CD4-positive, alpha-beta T cell (primary cell): ENCODE measurements around the gene ETV3L. TPM values are rescaled to one million over a fixed set of nuclear protein-coding genes. Genes with fewer than 3 reads are reported as not detected.
"Not testable (repeated sequence)": the region's sequence is repeated elsewhere in the genome, so short reads cannot be mapped to it uniquely, and the experiment has no call there.

Experiments used
- ATAC-seq: fragments of 200-7000 bp; cut with Tn5 transposase; one replicate; pipeline ENCODE4 v1.10.0; 2022; ENCODE audit warnings: mild to moderate bottlenecking; ENCODE audit not compliant: poor library complexity
- CTCF ChIA-PET: fragments of 350-600 bp; sonication (Branson Sonifier 250); formaldehyde crosslinking; loops from one replicate; lab custom pipeline; 2021; ENCODE audit warnings: antibody characterized with exemption, inconsistent platforms; lab: Charles Lee
- POLR2A ChIA-PET: fragments of 350-600 bp; sonication (Branson Sonifier 250); formaldehyde crosslinking; loops from one replicate; lab custom pipeline; 2021; ENCODE audit warnings: antibody characterized with exemption, inconsistent platforms; lab: Charles Lee
- DNase-seq, 14 experiments: peaks; one replicate each; pipeline ENCODE4 v3.0.0-alpha.2; 2013 to 2020; ENCODE audit warnings: mixed read lengths in 2 of 14
- H3K27ac ChIP-seq, 2 donors: one replicate each; pipeline versions ENCODE4 v1.5.1 to v1.7.0; 2013; ENCODE audit warnings: low read length in 2 of 2, low read depth in 1 of 2, mild to moderate bottlenecking in 1 of 2
- H3K27me3 ChIP-seq, 2 experiments: 1 replicate in 1 of 2; 2 replicates in 1 of 2; pipeline versions ENCODE4 v1.6.1 to v1.7.0; 2013; ENCODE audit warnings: low read length in 2 of 2, control low read depth in 1 of 2, mild to moderate bottlenecking in 1 of 2, moderate library complexity in 1 of 2; ENCODE audit not compliant: insufficient read depth in 2 of 2, control insufficient read depth in 1 of 2
- H3K36me3 ChIP-seq: one replicate; pipeline ENCODE4 v1.6.1; 2013; ENCODE audit warnings: low read length, control low read depth; ENCODE audit not compliant: insufficient read depth
- H3K4me1 ChIP-seq: one replicate; pipeline ENCODE4 v1.6.1; 2013; ENCODE audit warnings: low read length, control low read depth; ENCODE audit not compliant: insufficient read depth
- H3K4me3 ChIP-seq: one replicate; pipeline ENCODE4 v1.5.1; 2013; ENCODE audit warnings: mild to moderate bottlenecking, low read length, moderate library complexity
- H3K9me3 ChIP-seq, 2 experiments: 1 replicate in 1 of 2; 2 replicates in 1 of 2; pipeline versions ENCODE4 v1.6.1 to v1.7.0; 2013; ENCODE audit warnings: low read length in 2 of 2, mild to moderate bottlenecking in 2 of 2, control low read depth in 1 of 2, moderate library complexity in 1 of 2; ENCODE audit not compliant: control insufficient read depth in 1 of 2, insufficient read depth in 1 of 2
- H3K27ac Mint-ChIP-seq: one replicate; pipeline ENCODE4 v1.8.0; 2020; ENCODE audit warnings: mixed read lengths
- H3K27me3 Mint-ChIP-seq: one replicate; pipeline ENCODE4 v1.8.0; 2021; ENCODE audit warnings: mixed read lengths
- H3K36me3 Mint-ChIP-seq: one replicate; pipeline ENCODE4 v1.8.0; 2021; ENCODE audit warnings: low read depth, mixed read lengths
- H3K4me1 Mint-ChIP-seq: one replicate; pipeline ENCODE4 v1.8.0; 2021; ENCODE audit warnings: low read depth, mixed read lengths
- H3K4me3 Mint-ChIP-seq: one replicate; pipeline ENCODE4 v1.8.0; 2020; ENCODE audit warnings: mild to moderate bottlenecking, mixed read lengths
- H3K9me3 Mint-ChIP-seq: one replicate; pipeline ENCODE4 v1.8.0; 2020; ENCODE audit warnings: mixed read lengths
- intact Hi-C, 2 experiments: fragments of 100-400 bp; cut with DNase I in 1 of 2; cut with micrococcal nuclease in 1 of 2; formaldehyde crosslinking; loops; one replicate each; pipeline versions ENCODE4 v1.15.1 to v1.9.0; 2023 to 2025; cut with DNase I, micrococcal nuclease
- total RNA-seq, 174 experiments: library from RNA in 2 of 174; stranded (reverse) in 2 of 174; gene quantifications; one replicate each; pipeline ENCODE4 v1.2.3 and lab custom pipeline; 2021 to 2026
- TF ChIP-seq, protein P1 (sequence below): fragments of 200-600 bp; IDR thresholded peaks from one replicate; pipeline ENCODE4 v1.8.0; 2022; ENCODE audit warnings: antibody characterized with exemption, mild to moderate bottlenecking

The ETV3L gene
- total RNA-seq, 2 experiments from 2014 or later, result not detected

DNA sequence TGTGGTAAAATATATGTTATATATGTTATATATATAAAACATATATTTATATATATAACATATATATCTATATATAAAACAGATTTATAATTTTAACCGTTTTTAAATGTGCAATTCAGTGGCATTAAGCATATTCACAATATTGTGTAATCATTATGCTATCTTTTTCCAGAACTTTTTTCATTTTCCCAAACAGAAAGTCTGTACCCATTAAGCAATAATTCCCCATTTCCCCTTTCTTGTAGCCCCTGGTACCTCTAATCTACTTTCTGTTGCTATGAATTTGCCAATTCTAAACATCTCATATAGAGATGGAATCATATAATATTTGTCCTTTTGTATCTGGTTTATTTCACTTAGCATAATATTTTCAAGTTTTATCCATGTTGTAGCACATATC is 43.3 kb downstream of the ETV3L start:
- no peaks in the 10 kb centered on the region for H3K4me1 ChIP-seq
- ATAC-seq (no peak), DNase-seq (no peak)
- POLR2A ChIA-PET, result no interaction called here
- CTCF ChIA-PET, result no interaction called here
- peaks cover 7% of the 10 kb centered on the region for H3K9me3 Mint-ChIP-seq
- intact Hi-C loops, result no loop called here
- no peaks in the 10 kb centered on the region for H3K36me3 Mint-ChIP-seq
- no peak overlapping the region for H3K4me3 Mint-ChIP-seq
- peaks cover 12 to 29% of the 10 kb centered on the region in 2 experiments for H3K27me3 ChIP-seq
- H3K27me3 Mint-ChIP-seq, result peaks cover 77% of the 10 kb centered on the region
- H3K4me1 Mint-ChIP-seq, result no peaks in the 10 kb centered on the region
- H3K9me3 ChIP-seq, result peaks cover 0 to 18% of the 10 kb centered on the region in 2 experiments
- no peak overlapping the region for H3K27ac ChIP-seq
- no peaks in the 10 kb centered on the region for H3K36me3 ChIP-seq
- TF ChIP-seq, protein P1, sequence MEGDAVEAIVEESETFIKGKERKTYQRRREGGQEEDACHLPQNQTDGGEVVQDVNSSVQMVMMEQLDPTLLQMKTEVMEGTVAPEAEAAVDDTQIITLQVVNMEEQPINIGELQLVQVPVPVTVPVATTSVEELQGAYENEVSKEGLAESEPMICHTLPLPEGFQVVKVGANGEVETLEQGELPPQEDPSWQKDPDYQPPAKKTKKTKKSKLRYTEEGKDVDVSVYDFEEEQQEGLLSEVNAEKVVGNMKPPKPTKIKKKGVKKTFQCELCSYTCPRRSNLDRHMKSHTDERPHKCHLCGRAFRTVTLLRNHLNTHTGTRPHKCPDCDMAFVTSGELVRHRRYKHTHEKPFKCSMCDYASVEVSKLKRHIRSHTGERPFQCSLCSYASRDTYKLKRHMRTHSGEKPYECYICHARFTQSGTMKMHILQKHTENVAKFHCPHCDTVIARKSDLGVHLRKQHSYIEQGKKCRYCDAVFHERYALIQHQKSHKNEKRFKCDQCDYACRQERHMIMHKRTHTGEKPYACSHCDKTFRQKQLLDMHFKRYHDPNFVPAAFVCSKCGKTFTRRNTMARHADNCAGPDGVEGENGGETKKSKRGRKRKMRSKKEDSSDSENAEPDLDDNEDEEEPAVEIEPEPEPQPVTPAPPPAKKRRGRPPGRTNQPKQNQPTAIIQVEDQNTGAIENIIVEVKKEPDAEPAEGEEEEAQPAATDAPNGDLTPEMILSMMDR, result no peak
- H3K27ac Mint-ChIP-seq, result no peak overlapping the region
- H3K4me3 ChIP-seq, result no peak overlapping the region

DNA sequence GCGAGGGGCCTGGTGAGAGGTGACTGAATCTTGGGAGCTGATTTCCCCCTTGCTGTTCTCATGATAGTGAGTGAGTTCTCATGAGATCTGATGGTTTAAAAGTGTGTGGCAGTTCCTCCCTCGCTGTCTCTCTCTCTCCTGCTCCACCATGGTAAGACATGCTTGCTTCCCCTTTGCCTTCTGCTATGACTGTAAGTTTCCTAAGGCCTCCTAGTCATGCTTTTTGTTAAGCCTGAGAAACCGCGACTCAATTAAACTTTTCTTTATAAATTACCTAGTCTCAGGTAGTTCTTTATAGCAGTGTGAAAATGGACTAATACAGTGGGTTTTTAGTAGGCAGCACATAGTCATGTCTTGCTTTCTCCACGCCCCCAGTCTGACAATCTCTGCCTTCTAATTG is 43.9 kb downstream of the ETV3L start:
- H3K36me3 Mint-ChIP-seq, H3K36me3 ChIP-seq, DNase-seq, POLR2A ChIA-PET, H3K4me3 ChIP-seq, ATAC-seq, H3K4me1 ChIP-seq, H3K27ac Mint-ChIP-seq, CTCF ChIA-PET, H3K4me1 Mint-ChIP-seq, H3K9me3 Mint-ChIP-seq, intact Hi-C loops, H3K27ac ChIP-seq, H3K4me3 Mint-ChIP-seq: not testable (repeated sequence)
- peaks cover 80% of the 10 kb centered on the region for H3K27me3 Mint-ChIP-seq
- H3K27me3 ChIP-seq, result peaks cover 16 to 34% of the 10 kb centered on the region in 2 experiments
- H3K9me3 ChIP-seq, result peaks cover 0 to 13% of the 10 kb centered on the region in 2 experiments

DNA sequence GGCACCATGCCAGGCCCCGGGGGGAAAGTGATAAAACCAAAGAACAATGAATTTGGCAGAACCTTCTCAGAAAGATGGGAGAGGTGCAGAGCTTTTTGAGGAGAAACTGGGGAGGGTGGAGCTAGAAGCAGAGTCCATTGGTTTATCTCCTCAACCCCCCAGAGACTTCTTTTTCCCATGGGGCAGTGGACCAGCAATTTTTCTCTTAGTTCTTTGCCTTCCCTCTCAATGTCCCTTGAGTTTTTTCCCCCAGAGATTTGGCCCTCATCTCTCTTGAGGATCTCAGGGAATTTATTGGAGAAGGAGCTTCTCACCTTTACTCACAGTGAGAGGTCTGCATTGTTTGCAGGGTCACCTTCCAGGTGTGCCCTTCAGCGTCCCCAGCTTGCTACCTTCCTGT is 48.8 kb downstream of the ETV3L start:
- Mint-ChIP-seq H3K27ac (no peak overlapping the region), H3K9me3 (peaks cover 7% of the 10 kb centered on the region), H3K4me1 (peaks cover 9% of the 10 kb centered on the region), H3K36me3 (peaks cover 4% of the 10 kb centered on the region), H3K27me3 (peaks cover 87% of the 10 kb centered on the region), H3K4me3 (no peak overlapping the region)
- ATAC-seq, result no peak
- POLR2A ChIA-PET, result no interaction called here
- TF ChIP-seq, protein P1, result no peak
- Histone ChIP-seq H3K27ac (no peak overlapping the region), H3K36me3 (no peaks in the 10 kb centered on the region), H3K9me3 (peaks cover 0 to 10% of the 10 kb centered on the region in 2 experiments), H3K4me1 (peaks cover 8% of the 10 kb centered on the region), H3K27me3 (peaks cover 31 to 67% of the 10 kb centered on the region in 2 experiments), H3K4me3 (no peak overlapping the region)
- intact Hi-C loops, result no loop called here
- CTCF ChIA-PET, result no interaction called here
- no peak for DNase-seq

DNA sequence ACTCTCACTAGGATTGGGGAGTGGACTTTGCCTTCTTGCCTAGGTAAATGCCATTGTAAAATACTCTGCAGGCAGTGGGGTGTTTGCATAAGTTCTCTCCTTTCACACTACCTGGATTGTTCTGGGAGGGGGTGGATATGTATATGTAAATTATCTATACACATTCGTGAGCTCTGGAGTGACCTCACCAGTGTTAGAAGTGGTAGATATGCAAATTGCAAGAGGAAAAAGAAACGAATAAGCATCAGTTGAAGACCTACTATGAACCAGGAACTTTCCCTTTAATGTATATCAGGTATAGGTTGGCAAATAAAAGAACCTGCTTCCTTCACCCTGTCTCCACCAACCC is 52.6 kb downstream of the ETV3L start:
- H3K27me3 Mint-ChIP-seq, result peaks cover 91% of the 10 kb centered on the region
- TF ChIP-seq, protein P1, result no peak
- intact Hi-C loops, result no loop called here
- peak overlapping the region; percentile 69 for H3K4me3 Mint-ChIP-seq
- ATAC-seq (no peak), DNase-seq (no peak)
- H3K27ac ChIP-seq, result no peak overlapping the region
- POLR2A ChIA-PET, result no interaction called here
- H3K27me3 ChIP-seq, result peaks cover 47 to 84% of the 10 kb centered on the region in 2 experiments
- peaks cover 16% of the 10 kb centered on the region for H3K4me1 Mint-ChIP-seq
- H3K36me3 Mint-ChIP-seq, result peaks cover 4% of the 10 kb centered on the region
- H3K36me3 ChIP-seq, result no peaks in the 10 kb centered on the region
- peaks cover 13% of the 10 kb centered on the region for H3K4me1 ChIP-seq
- peaks cover 0 to 4% of the 10 kb centered on the region in 2 experiments for H3K9me3 ChIP-seq
- peaks cover 3% of the 10 kb centered on the region for H3K9me3 Mint-ChIP-seq
- no peak overlapping the region for H3K4me3 ChIP-seq
- H3K27ac Mint-ChIP-seq, result no peak overlapping the region
- CTCF ChIA-PET, result no interaction called here
